GM23248 (cell line): ENCODE measurements around the gene TRIM3.

ENCODE experiments used
- EZH2 ChIP-seq: fragments of 200-600 bp; sonication (generic); IDR thresholded peaks from 2 replicates; pipeline ENCODE4 v1.6.1; 2018; ENCODE audit warnings: antibody characterized with exemption, mild to moderate bottlenecking; ENCODE audit not compliant: insufficient read depth, poor library complexity, severe bottlenecking
- EZH2phosphoT487 ChIP-seq: fragments of 200-600 bp; sonication (generic); IDR thresholded peaks from 2 replicates; pipeline ENCODE4 v1.6.1; 2018; ENCODE audit warnings: antibody characterized with exemption, moderate library complexity, mild to moderate bottlenecking, low read depth; ENCODE audit not compliant: insufficient read depth

DNA sequence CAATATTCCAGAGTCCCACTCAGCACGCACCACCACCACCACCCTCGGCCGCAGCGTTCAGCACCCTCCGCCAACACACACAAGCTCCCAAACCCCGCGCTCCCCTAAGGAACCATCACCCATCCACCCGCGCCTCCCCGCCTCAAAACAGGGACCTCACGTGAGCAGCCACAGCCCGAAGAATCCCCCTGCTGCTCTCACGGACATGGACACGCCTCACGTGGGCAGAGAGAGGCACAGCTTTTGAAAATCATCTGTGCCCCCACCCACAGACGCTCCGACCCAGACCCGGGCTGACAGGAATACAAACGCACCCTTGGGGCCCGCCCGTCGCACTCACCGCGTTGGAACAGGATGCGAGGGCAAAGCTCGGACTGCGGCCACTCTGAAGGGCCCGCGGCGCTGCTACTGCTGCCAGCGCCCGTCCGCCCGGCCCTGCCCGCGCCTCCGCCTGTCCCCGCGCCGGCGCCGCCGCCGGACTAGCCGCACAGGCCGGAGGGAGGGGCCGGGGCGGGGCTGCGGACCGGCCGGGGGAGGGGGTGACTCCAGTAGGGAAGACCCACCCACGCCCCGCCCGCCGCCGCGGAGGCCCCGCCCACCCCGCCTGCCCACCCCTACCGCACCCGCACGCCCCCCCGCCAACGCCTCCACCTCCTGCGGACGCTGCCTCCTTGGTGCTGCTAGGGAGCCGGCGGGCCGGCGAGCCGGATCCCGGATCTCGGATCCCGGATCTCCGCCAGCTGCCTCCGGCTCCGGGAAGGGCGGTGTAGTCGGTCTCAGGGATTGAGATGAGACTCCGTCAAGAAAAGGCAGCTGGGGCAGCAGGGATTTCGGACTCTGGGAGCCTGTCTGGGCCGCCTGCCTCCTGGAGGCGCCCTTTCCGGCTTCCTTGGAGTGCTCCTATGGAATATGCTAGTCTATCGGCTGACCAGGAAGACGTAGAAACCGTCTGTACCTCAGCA, at the start of gene TRIM3:
- TF ChIP-seq EZH2 = no peak
- no peak for TF ChIP-seq EZH2phosphoT487
